Measurements from ENCODE around the gene PPFIBP1.

DNA sequence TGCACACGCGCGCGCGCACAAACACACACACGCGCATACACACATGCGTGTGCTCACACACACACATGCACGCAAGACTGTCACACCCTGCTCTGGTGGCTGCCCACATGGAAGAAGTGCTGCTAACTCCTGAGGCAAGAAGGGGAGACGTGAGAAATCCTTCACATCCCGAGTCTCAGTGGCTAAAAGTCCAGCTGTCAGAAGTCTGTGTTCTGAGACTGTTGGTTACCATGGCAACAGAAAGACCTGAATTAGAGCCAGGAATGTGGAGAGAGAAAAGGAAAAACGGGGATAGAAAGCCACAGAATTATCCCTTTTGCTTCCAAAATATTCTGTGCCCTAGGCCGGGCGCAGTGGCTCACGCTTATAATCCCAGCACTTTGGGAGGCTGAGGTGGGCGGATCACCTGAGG, 71.2 kb downstream of the PPFIBP1 start:
- TF ChIP-seq, protein P1, sequence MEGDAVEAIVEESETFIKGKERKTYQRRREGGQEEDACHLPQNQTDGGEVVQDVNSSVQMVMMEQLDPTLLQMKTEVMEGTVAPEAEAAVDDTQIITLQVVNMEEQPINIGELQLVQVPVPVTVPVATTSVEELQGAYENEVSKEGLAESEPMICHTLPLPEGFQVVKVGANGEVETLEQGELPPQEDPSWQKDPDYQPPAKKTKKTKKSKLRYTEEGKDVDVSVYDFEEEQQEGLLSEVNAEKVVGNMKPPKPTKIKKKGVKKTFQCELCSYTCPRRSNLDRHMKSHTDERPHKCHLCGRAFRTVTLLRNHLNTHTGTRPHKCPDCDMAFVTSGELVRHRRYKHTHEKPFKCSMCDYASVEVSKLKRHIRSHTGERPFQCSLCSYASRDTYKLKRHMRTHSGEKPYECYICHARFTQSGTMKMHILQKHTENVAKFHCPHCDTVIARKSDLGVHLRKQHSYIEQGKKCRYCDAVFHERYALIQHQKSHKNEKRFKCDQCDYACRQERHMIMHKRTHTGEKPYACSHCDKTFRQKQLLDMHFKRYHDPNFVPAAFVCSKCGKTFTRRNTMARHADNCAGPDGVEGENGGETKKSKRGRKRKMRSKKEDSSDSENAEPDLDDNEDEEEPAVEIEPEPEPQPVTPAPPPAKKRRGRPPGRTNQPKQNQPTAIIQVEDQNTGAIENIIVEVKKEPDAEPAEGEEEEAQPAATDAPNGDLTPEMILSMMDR (IDR thresholded peaks at IDR 0.05): no peak
- no peak for TF ChIP-seq ZFX (IDR thresholded peaks at IDR 0.05; ENCODE audit: borderline replicate concordance)

All from 22Rv1 (cell line).